Activated CD8-positive, alpha-beta memory T cell treated with anti-CD3 and anti-CD28 coated beads, Interleukin-2, amount 10 ng/mL, durations not matched to agents 7 days and 5 days (primary cell): ENCODE results near the gene HOMER2. TPM values are rescaled to one million over a fixed set of nuclear protein-coding genes. Genes with fewer than 3 reads are reported as not detected.

ENCODE experiments used
- ATAC-seq: fragments of 150-1000 bp; cut with Tn5 transposase; one replicate; pipeline ENCODE4 v1.10.0; 2021; ENCODE audit warnings: moderate library complexity
- CTCF ChIA-PET: fragments of 350-600 bp; sonication (Branson Sonifier 250); formaldehyde crosslinking; loops from one replicate; lab custom pipeline; 2021; ENCODE audit warnings: antibody characterized with exemption; lab: Charles Lee
- DNase-seq: peaks from one replicate; pipeline ENCODE4 v3.0.0-alpha.2; 2020
- H3K27ac Mint-ChIP-seq: one replicate; pipeline ENCODE4 v1.8.0; 2021; ENCODE audit warnings: mild to moderate bottlenecking, mixed read lengths
- H3K27me3 Mint-ChIP-seq: one replicate; pipeline ENCODE4 v1.8.0; 2021; ENCODE audit warnings: mixed read lengths
- H3K36me3 Mint-ChIP-seq: one replicate; pipeline ENCODE4 v1.8.0; 2021; ENCODE audit warnings: mild to moderate bottlenecking, mixed read lengths
- H3K4me1 Mint-ChIP-seq: one replicate; pipeline ENCODE4 v1.8.0; 2021; ENCODE audit warnings: mixed read lengths
- H3K4me3 Mint-ChIP-seq: one replicate; pipeline ENCODE4 v1.8.0; 2021; ENCODE audit warnings: mild to moderate bottlenecking, moderate library complexity, mixed read lengths
- H3K9me3 Mint-ChIP-seq: one replicate; pipeline ENCODE4 v1.8.0; 2022; ENCODE audit warnings: low read depth, mixed read lengths
- total RNA-seq, 2 experiments: library from RNA; stranded (reverse); gene quantifications; one replicate each; pipeline ENCODE4 v1.2.3, GENCODE V29; 2021

HOMER2 gene
- total RNA-seq, 2 experiments from 2014 or later = 8.2 to 14.4 TPM

GRCh38 chr15:82851981-82852511 lies 100.5 kb downstream of the HOMER2 start:
- CTCF ChIA-PET = interaction anchor here (0.9 to 4.7 kb wide), 3 partner anchors 8 to 160 kb away, joined by 3 to 33 read pairs (median 3); partner anchors contain the start of gene C15orf40
- no peak overlapping the region for H3K27ac Mint-ChIP-seq
- no peak for ATAC-seq
- H3K9me3 Mint-ChIP-seq = no peaks in the 10 kb centered on the region
- no peak overlapping the region for H3K4me3 Mint-ChIP-seq
- H3K36me3 Mint-ChIP-seq = no peaks in the 10 kb centered on the region
- peak; percentile 33 for DNase-seq
- H3K27me3 Mint-ChIP-seq = peaks cover 3% of the 10 kb centered on the region
- peaks cover 7% of the 10 kb centered on the region for H3K4me1 Mint-ChIP-seq

DNA sequence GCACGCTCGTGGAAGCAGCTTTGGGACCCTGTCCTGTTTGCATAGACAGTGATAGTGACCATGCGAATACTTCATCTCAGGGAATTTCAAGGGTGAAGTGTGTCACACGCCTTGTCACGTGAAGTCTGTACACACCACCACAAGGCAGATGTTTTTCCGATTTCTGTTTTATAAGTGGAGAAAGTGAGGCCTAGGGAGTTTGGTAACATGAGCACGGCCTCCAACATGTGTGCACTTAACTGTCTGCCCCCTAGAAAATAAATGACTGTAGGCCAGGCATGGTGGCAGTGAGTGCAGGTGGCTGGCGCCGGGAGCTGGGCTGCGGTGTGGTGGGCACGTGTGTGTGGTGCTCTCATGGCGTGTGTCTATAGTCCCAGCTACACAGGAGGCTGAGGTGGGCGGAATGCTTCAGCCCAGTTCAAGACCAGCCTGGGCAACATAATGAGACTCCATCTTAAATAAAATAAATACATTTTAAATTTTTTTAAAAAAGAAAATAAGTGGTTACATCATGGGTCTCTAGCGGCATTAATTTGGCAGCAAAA lies 101.1 kb downstream of the HOMER2 start:
- Mint-ChIP-seq H3K9me3 (no peaks in the 10 kb centered on the region), H3K27ac (no peak overlapping the region), H3K4me3 (no peak overlapping the region), H3K36me3 (no peaks in the 10 kb centered on the region), H3K27me3 (peaks cover 8% of the 10 kb centered on the region), H3K4me1 (peaks cover 7% of the 10 kb centered on the region)
- peak; percentile 27 for DNase-seq
- ATAC-seq = no peak
- CTCF ChIA-PET = interaction anchor here (0.9 to 4.7 kb wide), 3 partner anchors 9 to 160 kb away, joined by 3 to 33 read pairs (median 3); partner anchors contain the start of gene C15orf40

- H3K36me3 Mint-ChIP-seq = no peaks in the 10 kb centered on the region
- no peak overlapping the region for H3K27ac Mint-ChIP-seq
- H3K4me3 Mint-ChIP-seq = no peak overlapping the region
- CTCF ChIA-PET = interaction anchor here (1.5 to 4.7 kb wide), 3 partner anchors 19 to 149 kb away, joined by 3 to 33 read pairs (median 8); partner anchors contain the start of gene RAMAC
- H3K27me3 Mint-ChIP-seq = peaks cover 12% of the 10 kb centered on the region
- H3K4me1 Mint-ChIP-seq = peaks cover 7% of the 10 kb centered on the region
- DNase-seq (peak; percentile 31), ATAC-seq (no peak)
- no peaks in the 10 kb centered on the region for H3K9me3 Mint-ChIP-seq
Measured at GRCh38 chr15:82850731-82851130, 101.8 kb downstream of the HOMER2 start.

GRCh38 chr15:82849556-82850512 lies 102.7 kb downstream of the HOMER2 start:
- H3K4me3 Mint-ChIP-seq = no peak overlapping the region
- no peaks in the 10 kb centered on the region for H3K36me3 Mint-ChIP-seq
- H3K4me1 Mint-ChIP-seq = peaks cover 10% of the 10 kb centered on the region
- peak; percentile 68 for DNase-seq
- CTCF ChIA-PET = interaction anchor here (0.7 to 4.7 kb wide), 10 partner anchors 11 to 153 kb away, joined by 3 to 33 read pairs (median 4); partner anchors contain the start of gene RAMAC
- peak; percentile 68 for ATAC-seq
- no peak overlapping the region for H3K27ac Mint-ChIP-seq
- H3K9me3 Mint-ChIP-seq = no peaks in the 10 kb centered on the region
- peaks cover 17% of the 10 kb centered on the region for H3K27me3 Mint-ChIP-seq

DNA sequence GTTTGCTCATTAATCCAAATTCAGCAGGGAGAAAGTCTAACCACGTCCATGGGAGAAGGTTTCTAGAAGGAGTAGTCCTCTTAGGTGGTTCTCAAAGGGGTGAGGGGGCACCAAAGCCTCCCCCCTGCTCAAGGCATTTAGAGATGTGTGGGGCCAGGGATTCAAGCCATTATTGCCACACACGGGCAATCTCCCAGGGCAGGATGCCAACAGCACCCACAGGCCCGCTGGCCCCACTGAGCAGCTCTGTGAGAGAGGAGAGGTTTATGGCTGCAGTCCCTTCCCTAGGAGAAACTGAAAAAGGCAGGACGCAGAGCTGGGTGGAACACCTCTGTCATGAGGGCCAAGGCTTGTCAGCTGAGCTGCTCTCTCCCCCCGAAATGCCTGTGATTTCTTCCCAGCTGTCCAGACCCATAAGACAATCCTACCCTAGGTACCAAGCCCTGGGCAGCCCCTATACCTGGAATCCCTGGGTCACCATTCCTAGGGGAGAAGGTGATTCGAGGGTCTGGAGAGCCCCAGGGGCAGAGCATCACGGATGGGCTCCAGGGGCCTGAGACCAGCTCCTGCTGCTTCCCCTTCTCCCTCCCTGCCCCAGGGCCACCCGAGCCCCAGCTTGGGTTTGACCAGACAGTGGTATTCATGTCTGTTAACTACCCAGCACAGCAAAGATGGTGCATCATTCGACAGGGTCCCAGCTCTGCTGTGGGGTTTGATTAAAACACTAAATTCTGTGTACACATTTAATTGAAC lies 104.1 kb downstream of the HOMER2 start:
- ATAC-seq (no peak), DNase-seq (no peak)
- H3K4me1 Mint-ChIP-seq = peaks cover 13% of the 10 kb centered on the region
- no peaks in the 10 kb centered on the region for H3K9me3 Mint-ChIP-seq
- H3K36me3 Mint-ChIP-seq = no peaks in the 10 kb centered on the region
- H3K4me3 Mint-ChIP-seq = no peak overlapping the region
- H3K27me3 Mint-ChIP-seq = peaks cover 20% of the 10 kb centered on the region
- no peak overlapping the region for H3K27ac Mint-ChIP-seq
- CTCF ChIA-PET = interaction anchor here (1.3 to 4.7 kb wide), 3 partner anchors 12 to 152 kb away, joined by 4 to 33 read pairs (median 5); partner anchors contain the start of gene RAMAC

DNA sequence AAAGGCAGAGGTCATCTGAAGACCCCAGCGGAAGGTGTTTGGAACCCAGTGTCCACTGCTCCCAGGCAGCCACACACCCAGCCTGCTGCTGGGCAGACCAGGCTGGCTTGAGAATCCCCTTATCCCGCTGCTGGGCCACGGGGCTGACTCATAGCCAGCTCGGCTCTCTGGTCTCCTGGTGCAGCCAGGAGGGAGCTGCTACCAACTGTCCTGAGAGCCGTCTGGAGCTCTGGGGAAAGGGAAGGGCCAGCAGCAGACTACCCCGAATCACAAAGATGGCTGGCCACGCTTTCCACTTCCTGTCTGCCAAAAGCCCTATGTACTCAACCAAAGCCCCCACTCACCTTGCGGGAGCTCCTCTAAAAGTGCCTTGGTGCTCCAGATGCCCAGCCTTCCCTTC lies 104.8 kb downstream of the HOMER2 start:
- H3K9me3 Mint-ChIP-seq = no peaks in the 10 kb centered on the region
- ATAC-seq = no peak
- no peak overlapping the region for H3K4me3 Mint-ChIP-seq
- no peaks in the 10 kb centered on the region for H3K36me3 Mint-ChIP-seq
- peaks cover 20% of the 10 kb centered on the region for H3K27me3 Mint-ChIP-seq
- DNase-seq = no peak
- peaks cover 9% of the 10 kb centered on the region for H3K4me1 Mint-ChIP-seq
- CTCF ChIA-PET = interaction anchor here (1.3 to 4.7 kb wide), 2 partner anchors 139 to 152 kb away, joined by 4 to 33 read pairs; partner anchors contain the start of gene RAMAC
- H3K27ac Mint-ChIP-seq = no peak overlapping the region

- no peak overlapping the region for H3K4me3 Mint-ChIP-seq
- H3K36me3 Mint-ChIP-seq = no peaks in the 10 kb centered on the region
- no peak overlapping the region for H3K27ac Mint-ChIP-seq
- peaks cover 9% of the 10 kb centered on the region for H3K4me1 Mint-ChIP-seq
- H3K27me3 Mint-ChIP-seq = peaks cover 20% of the 10 kb centered on the region
- no peak for ATAC-seq
- CTCF ChIA-PET = no interaction called here
- no peaks in the 10 kb centered on the region for H3K9me3 Mint-ChIP-seq
- DNase-seq = no peak
Measured at GRCh38 chr15:82846621-82847020, 105.9 kb downstream of the HOMER2 start.

GRCh38 chr15:82845686-82846085 lies 106.8 kb downstream of the HOMER2 start:
- H3K9me3 Mint-ChIP-seq = no peaks in the 10 kb centered on the region
- CTCF ChIA-PET = interaction anchor here (0.7 kb wide), 1 partner anchor 61 kb away, joined by 3 read pairs; no protein-coding TSS in a partner anchor
- H3K36me3 Mint-ChIP-seq = no peaks in the 10 kb centered on the region
- ATAC-seq = no peak
- H3K27ac Mint-ChIP-seq = no peak overlapping the region
- H3K27me3 Mint-ChIP-seq = peaks cover 20% of the 10 kb centered on the region
- peaks cover 9% of the 10 kb centered on the region for H3K4me1 Mint-ChIP-seq
- no peak overlapping the region for H3K4me3 Mint-ChIP-seq
- DNase-seq = peak; percentile 30

GRCh38 chr15:82843566-82843965 lies 109.0 kb downstream of the HOMER2 start:
- H3K27me3 Mint-ChIP-seq = peaks cover 20% of the 10 kb centered on the region
- no peak for ATAC-seq
- no peak overlapping the region for H3K27ac Mint-ChIP-seq
- peaks cover 7% of the 10 kb centered on the region for H3K4me1 Mint-ChIP-seq
- H3K9me3 Mint-ChIP-seq = no peaks in the 10 kb centered on the region
- no peak overlapping the region for H3K4me3 Mint-ChIP-seq
- H3K36me3 Mint-ChIP-seq = peaks cover 3% of the 10 kb centered on the region
- no peak for DNase-seq
- CTCF ChIA-PET = no interaction called here

- CTCF ChIA-PET = no interaction called here
- Mint-ChIP-seq H3K27ac (no peak overlapping the region), H3K27me3 (peaks cover 6% of the 10 kb centered on the region), H3K4me3 (no peak overlapping the region), H3K36me3 (peaks cover 30% of the 10 kb centered on the region), H3K9me3 (no peaks in the 10 kb centered on the region), H3K4me1 (peaks cover 6% of the 10 kb centered on the region)
- ATAC-seq = no peak
- DNase-seq = no peak
Measured at GRCh38 chr15:82840166-82840565, 112.4 kb downstream of the HOMER2 start.

DNA sequence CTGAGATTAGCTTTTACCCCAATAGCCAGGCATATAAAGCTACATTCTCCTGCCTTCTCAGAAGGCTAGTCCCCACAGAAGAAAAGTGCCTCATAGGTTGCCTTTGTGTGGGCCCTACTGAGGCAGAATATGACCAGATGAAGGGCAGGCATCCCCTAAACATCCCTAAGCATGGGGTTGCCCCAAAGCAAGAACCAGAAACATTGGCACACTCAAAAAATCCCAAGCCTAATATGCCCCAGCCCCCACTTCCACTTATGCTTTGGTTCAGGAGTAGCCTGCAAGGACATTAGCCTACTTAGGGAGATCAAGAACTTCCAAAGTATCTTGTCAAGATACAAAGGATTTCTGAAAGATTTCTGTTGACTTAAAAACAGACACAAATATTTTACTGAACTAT lies 113.4 kb downstream of the HOMER2 start:
- H3K27me3 Mint-ChIP-seq = no peaks in the 10 kb centered on the region
- ATAC-seq = no peak
- CTCF ChIA-PET = no interaction called here
- H3K27ac Mint-ChIP-seq = no peak overlapping the region
- H3K4me3 Mint-ChIP-seq = no peak overlapping the region
- DNase-seq = no peak
- H3K4me1 Mint-ChIP-seq = no peaks in the 10 kb centered on the region
- peaks cover 35% of the 10 kb centered on the region for H3K36me3 Mint-ChIP-seq
- no peaks in the 10 kb centered on the region for H3K9me3 Mint-ChIP-seq

DNA sequence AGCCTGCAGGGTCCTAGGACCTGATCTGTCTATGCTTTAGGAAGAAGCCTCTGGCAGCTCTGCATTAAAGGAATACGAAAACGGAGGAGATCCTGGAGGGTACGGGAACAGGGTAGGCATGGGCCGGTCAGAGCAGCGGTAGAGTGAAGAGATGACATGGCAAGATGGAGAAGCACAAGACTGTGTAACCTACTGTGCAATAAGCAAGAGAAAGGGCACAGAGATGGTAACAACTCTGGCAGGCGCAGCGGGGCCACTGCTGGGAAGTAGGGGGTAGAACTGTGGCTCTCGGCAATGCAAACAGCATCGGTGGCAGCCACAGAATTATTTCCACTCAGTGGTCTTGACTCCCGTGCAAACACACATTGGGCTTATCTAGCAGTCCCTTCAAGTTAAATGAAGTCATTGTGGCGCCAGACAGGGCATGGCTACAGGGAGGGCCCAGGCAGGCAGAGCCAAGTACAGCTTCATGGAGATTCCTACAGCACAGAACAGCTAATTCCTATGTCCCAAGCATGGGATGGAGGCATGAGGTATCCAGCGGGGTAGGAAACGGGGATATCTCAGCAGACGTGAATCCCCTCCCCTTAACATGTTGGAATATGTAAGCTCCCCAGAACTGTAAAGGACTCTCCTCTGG lies 114.3 kb downstream of the HOMER2 start:
- no peaks in the 10 kb centered on the region for H3K9me3 Mint-ChIP-seq
- H3K27ac Mint-ChIP-seq = no peak overlapping the region
- H3K4me3 Mint-ChIP-seq = no peak overlapping the region
- ATAC-seq (no peak), DNase-seq (no peak)
- H3K4me1 Mint-ChIP-seq = peaks cover 2% of the 10 kb centered on the region
- CTCF ChIA-PET = interaction anchor here (1.3 kb wide), 1 partner anchor 26 kb away, joined by 3 read pairs; no protein-coding TSS in a partner anchor
- H3K36me3 Mint-ChIP-seq = peaks cover 41% of the 10 kb centered on the region
- H3K27me3 Mint-ChIP-seq = no peaks in the 10 kb centered on the region
